Stimulated activated CD4-positive, alpha-beta T cell treated with anti-CD3 and anti-CD28 coated beads, Interleukin-4, amount 100 ng/mL, for 4 hours (primary cell): ENCODE measurements around the gene FBP1.
"Not testable (repeated sequence)": the region's sequence is repeated elsewhere in the genome, so short reads cannot be mapped to it uniquely, and the experiment has no call there.

Source experiments
- DNase-seq, 2 experiments: peaks; one replicate each; pipeline ENCODE4 v3.0.0-alpha.2; 2020

FBP1 gene

GRCh38 chr9:94568250-94568889 lies 70.9 kb downstream of the FBP1 start:
- no peak for DNase-seq

GRCh38 chr9:94567271-94567670 lies 72.0 kb downstream of the FBP1 start:
- DNase-seq, result no peak

- DNase-seq, result no peak
These were observed 72.8 kb downstream of the FBP1 start for GRCh38 chr9:94566550-94566949.

GRCh38 chr9:94564279-94564678 lies 75.0 kb downstream of the FBP1 start:
- DNase-seq, result not testable (repeated sequence)

GRCh38 chr9:94563548-94563947 lies 75.8 kb downstream of the FBP1 start:
- DNase-seq, result no peak

- peak in 1 of 2 experiments; percentile 10 for DNase-seq
These were observed 79.1 kb downstream of the FBP1 start for GRCh38 chr9:94560237-94560636.

- no peak for DNase-seq
These were observed 81.9 kb downstream of the FBP1 start for GRCh38 chr9:94557376-94557775.

GRCh38 chr9:94554439-94555331 lies 84.6 kb downstream of the FBP1 start, which contains the start of gene PCAT7:
Gene PCAT7, plus strand, starts transcription at chr9:94555083.
- DNase-seq, result peak in 1 of 2 experiments; percentile 12

- no peak for DNase-seq
These were observed 85.3 kb downstream of the FBP1 start for GRCh38 chr9:94554078-94554438.
